ACC112 (cell line): Measurements from ENCODE around the gene LGSN.
"Not testable (repeated sequence)": the region's sequence is repeated elsewhere in the genome, so short reads cannot be mapped to it uniquely, and the experiment has no call there.

ENCODE experiments used
- H2AFZ ChIP-seq: fragments of 200-600 bp; sonication (generic); one replicate; pipeline ENCODE4 v1.6.0; 2017; ENCODE audit warnings: antibody characterized with exemption, low read length; ENCODE audit not compliant: unreplicated experiment
- H3K27ac ChIP-seq: fragments of 200-600 bp; sonication (generic); 2 replicates; pipeline ENCODE4 v1.5.1; 2014; ENCODE audit warnings: low read depth, mild to moderate bottlenecking, antibody characterized with exemption, low read length, moderate library complexity
- H3K27me3 ChIP-seq: fragments of 200-600 bp; sonication (generic); 2 replicates; pipeline ENCODE4 v1.6.1; 2014; ENCODE audit warnings: mild to moderate bottlenecking, antibody characterized with exemption, low read length, moderate library complexity, mixed read lengths; ENCODE audit not compliant: insufficient read depth
- H3K36me3 ChIP-seq: fragments of 200-600 bp; sonication (generic); 2 replicates; pipeline ENCODE4 v1.6.1; 2016; ENCODE audit warnings: mild to moderate bottlenecking, antibody characterized with exemption, low read length, moderate library complexity, mixed read lengths; ENCODE audit not compliant: insufficient read depth
- H3K4me1 ChIP-seq: fragments of 200-600 bp; sonication (generic); one replicate; pipeline ENCODE4 v1.6.1; 2016; ENCODE audit warnings: low read length, mixed read lengths; ENCODE audit not compliant: insufficient read depth, unreplicated experiment, control insufficient read depth
- H3K4me3 ChIP-seq: fragments of 200-600 bp; sonication (generic); 2 replicates; pipeline ENCODE4 v1.5.1; 2014; ENCODE audit warnings: mild to moderate bottlenecking, low read depth, low read length
- H3K79me2 ChIP-seq: fragments of 200-600 bp; sonication (generic); one replicate; pipeline ENCODE4 v1.6.0; 2016; ENCODE audit warnings: low read length; ENCODE audit not compliant: control insufficient read depth, unreplicated experiment, insufficient read depth

LGSN gene

GRCh38 chr6:63319939-63320338 is at the start of gene LGSN:
Gene LGSN (minus strand): TSS chr6:63319983. CDS start chr6:63319943, 40 bp downstream.
- Histone ChIP-seq H3K36me3 (no peaks in the 10 kb centered on the region), H2AFZ (no peak within 1 kb of the TSS), H3K27ac (no peak within 1 kb of the TSS), H3K4me1 (no peaks in the 10 kb centered on the region), H3K79me2 (no peaks in the 10 kb centered on the region), H3K27me3 (peaks cover 37% of the 10 kb centered on the region; the same call in 1 of the 2 replicates), H3K4me3 (no peak within 1 kb of the TSS)

GRCh38 chr6:63368347-63368746 is 48.6 kb upstream of the LGSN start:
- Histone ChIP-seq H3K4me1 (no peaks in the 10 kb centered on the region), H2AFZ (no peak overlapping the region), H3K4me3 (no peak overlapping the region), H3K79me2 (no peaks in the 10 kb centered on the region), H3K36me3 (no peaks in the 10 kb centered on the region), H3K27ac (no peak overlapping the region), H3K27me3 (no peaks in the 10 kb centered on the region)

- H3K27ac ChIP-seq, H3K4me1 ChIP-seq, H2AFZ ChIP-seq, H3K36me3 ChIP-seq, H3K4me3 ChIP-seq, H3K27me3 ChIP-seq, H3K79me2 ChIP-seq: not testable (repeated sequence)
Observed at GRCh38 chr6:63362500-63363120, 42.8 kb upstream of the LGSN start.

- not testable (repeated sequence) for H2AFZ ChIP-seq, H3K4me3 ChIP-seq, H3K36me3 ChIP-seq, H3K4me1 ChIP-seq, H3K27ac ChIP-seq, H3K79me2 ChIP-seq, H3K27me3 ChIP-seq
Observed at GRCh38 chr6:63357384-63357783, 37.6 kb upstream of the LGSN start.

GRCh38 chr6:63355632-63356031 is 35.8 kb upstream of the LGSN start:
- Histone ChIP-seq H3K79me2 (no peaks in the 10 kb centered on the region), H3K4me3 (no peak overlapping the region), H2AFZ (no peak overlapping the region)

GRCh38 chr6:63353286-63353630 is 33.5 kb upstream of the LGSN start:
- Histone ChIP-seq H2AFZ (no peak overlapping the region), H3K27ac (no peak overlapping the region), H3K79me2 (no peaks in the 10 kb centered on the region)

More at GRCh38 chr6:63355632-63356031, 35.8 kb upstream of the LGSN start:
- Histone ChIP-seq H3K27ac (no peak overlapping the region), H3K36me3 (no peaks in the 10 kb centered on the region), H3K4me1 (peaks cover 9% of the 10 kb centered on the region), H3K27me3 (no peaks in the 10 kb centered on the region)

GRCh38 chr6:63352544-63353285 is 32.9 kb upstream of the LGSN start:
- H3K4me3 ChIP-seq, result 0 out of 2 replicates have a peak overlapping the region, but pooled peaks have one; percentile 38
- H3K4me1 ChIP-seq, result peaks cover 27% of the 10 kb centered on the region
- no peaks in the 10 kb centered on the region for H3K36me3 ChIP-seq
- no peaks in the 10 kb centered on the region for H3K79me2 ChIP-seq
- no peaks in the 10 kb centered on the region for H3K27me3 ChIP-seq
- H2AFZ ChIP-seq, result peak overlapping the region; percentile 52
- no peak overlapping the region; the same call in 1 of the 2 replicates for H3K27ac ChIP-seq

More at GRCh38 chr6:63353286-63353630, 33.5 kb upstream of the LGSN start:
- H3K27me3 ChIP-seq, result no peaks in the 10 kb centered on the region
- H3K36me3 ChIP-seq, result no peaks in the 10 kb centered on the region
- H3K4me3 ChIP-seq, result no peak overlapping the region
- H3K4me1 ChIP-seq, result peaks cover 21% of the 10 kb centered on the region

GRCh38 chr6:63352069-63352543 is 32.3 kb upstream of the LGSN start:
- H2AFZ ChIP-seq, result peak overlapping the region; percentile 37
- no peaks in the 10 kb centered on the region for H3K79me2 ChIP-seq
- H3K27ac ChIP-seq, result no peak overlapping the region; the same call in 1 of the 2 replicates
- no peaks in the 10 kb centered on the region for H3K27me3 ChIP-seq
- H3K4me3 ChIP-seq, result no peak overlapping the region
- H3K4me1 ChIP-seq, result peaks cover 32% of the 10 kb centered on the region
- H3K36me3 ChIP-seq, result no peaks in the 10 kb centered on the region

GRCh38 chr6:63349401-63349800 is 29.6 kb upstream of the LGSN start:
- peak overlapping the region; percentile 35 for H2AFZ ChIP-seq
- no peaks in the 10 kb centered on the region for H3K79me2 ChIP-seq
- peaks cover 32% of the 10 kb centered on the region for H3K4me1 ChIP-seq
- no peak overlapping the region for H3K4me3 ChIP-seq
- no peak overlapping the region for H3K27ac ChIP-seq
- H3K27me3 ChIP-seq, result no peaks in the 10 kb centered on the region
- no peaks in the 10 kb centered on the region for H3K36me3 ChIP-seq

- H3K4me1 ChIP-seq, result peaks cover 32% of the 10 kb centered on the region
- no peak overlapping the region for H2AFZ ChIP-seq
- H3K79me2 ChIP-seq, result no peaks in the 10 kb centered on the region
- H3K4me3 ChIP-seq, result no peak overlapping the region
- no peaks in the 10 kb centered on the region for H3K27me3 ChIP-seq
- no peak overlapping the region for H3K27ac ChIP-seq
- H3K36me3 ChIP-seq, result no peaks in the 10 kb centered on the region
Observed at GRCh38 chr6:63348836-63349235, 29.1 kb upstream of the LGSN start.

- H2AFZ ChIP-seq, result peak overlapping the region; percentile 27
- no peaks in the 10 kb centered on the region for H3K79me2 ChIP-seq
- H3K4me1 ChIP-seq, result peaks cover 30% of the 10 kb centered on the region
- peak overlapping the region; percentile 42; the same call in 1 of the 2 replicates for H3K4me3 ChIP-seq
- H3K27me3 ChIP-seq, result no peaks in the 10 kb centered on the region
- peak overlapping the region; percentile 82 for H3K27ac ChIP-seq
- no peaks in the 10 kb centered on the region for H3K36me3 ChIP-seq
Observed at GRCh38 chr6:63347599-63347998, 27.8 kb upstream of the LGSN start.
